Common myeloid progenitor, CD34-positive (primary cell): ENCODE measurements around the gene NEUROG2.
"Not testable (repeated sequence)": the region's sequence is repeated elsewhere in the genome, so short reads cannot be mapped to it uniquely, and the experiment has no call there.

Experiments used
- CTCF ChIA-PET: fragments of 350-600 bp; sonication (Branson Sonifier 250); formaldehyde crosslinking; loops from one replicate; lab custom pipeline; 2021; ENCODE audit warnings: antibody characterized with exemption; lab: Charles Lee
- POLR2A ChIA-PET: fragments of 350-600 bp; sonication (Branson Sonifier 250); formaldehyde crosslinking; loops from one replicate; lab custom pipeline; 2021; ENCODE audit warnings: antibody characterized with exemption; lab: Charles Lee
- DNase-seq, 3 donors: peaks; one replicate each; pipeline versions ENCODE4 v3.0.0 to v3.0.0-alpha.2; 2013
- H3K27ac ChIP-seq, 2 experiments: 1 replicate in 1 of 2; 2 replicates in 1 of 2; pipeline ENCODE4 v1.7.0; 2013; ENCODE audit warnings: inconsistent platforms in 2 of 2, low read length in 2 of 2, mild to moderate bottlenecking in 2 of 2, low read depth in 1 of 2, moderate library complexity in 1 of 2; ENCODE audit not compliant: severe bottlenecking in 2 of 2, insufficient read depth in 1 of 2, poor library complexity in 1 of 2
- H3K27me3 ChIP-seq, 5 experiments: replicated peaks in 2 of 5; 1 replicate in 3 of 5; 2 replicates in 2 of 5; pipeline versions ENCODE4 v1.6.1 to v1.7.0; 2013; ENCODE audit warnings: low read length in 4 of 5, mild to moderate bottlenecking in 2 of 5, moderate library complexity in 2 of 5, inconsistent platforms in 1 of 5; ENCODE audit not compliant: insufficient read depth in 5 of 5, control insufficient read depth in 4 of 5
- H3K36me3 ChIP-seq, 4 experiments: 1 replicate in 2 of 4; 2 replicates in 2 of 4; pipeline versions ENCODE4 v1.6.1 to v1.7.0; 2013; ENCODE audit warnings: low read length in 3 of 4, control low read depth in 1 of 4, mild to moderate bottlenecking in 1 of 4; ENCODE audit not compliant: control insufficient read depth in 4 of 4, insufficient read depth in 4 of 4
- H3K4me1 ChIP-seq, 4 experiments: 1 replicate in 3 of 4; 2 replicates in 1 of 4; pipeline versions ENCODE4 v1.6.1 to v1.7.1; 2013; ENCODE audit warnings: low read length in 3 of 4, mild to moderate bottlenecking in 3 of 4, control low read depth in 1 of 4, inconsistent platforms in 1 of 4, moderate library complexity in 1 of 4; ENCODE audit not compliant: control insufficient read depth in 4 of 4, insufficient read depth in 4 of 4; ENCODE audit errors: control extremely low read depth in 1 of 4
- H3K4me3 ChIP-seq, 7 experiments: 1 replicate in 4 of 7; 2 replicates in 3 of 7; pipeline versions ENCODE4 v1.5.1 to v1.7.0; 2013; ENCODE audit warnings: mild to moderate bottlenecking in 7 of 7, low read length in 6 of 7, moderate library complexity in 6 of 7, inconsistent platforms in 2 of 7, low read depth in 2 of 7, control low read depth in 1 of 7; ENCODE audit not compliant: insufficient read depth in 4 of 7, control insufficient read depth in 1 of 7; ENCODE audit errors: extremely low read depth in 1 of 7
- H3K9me3 ChIP-seq, 5 experiments: 1 replicate in 4 of 5; 2 replicates in 1 of 5; pipeline versions ENCODE4 v1.6.1 to v1.7.1; 2013; ENCODE audit warnings: low read length in 4 of 5, mild to moderate bottlenecking in 2 of 5, inconsistent platforms in 1 of 5, low read depth in 1 of 5, moderate library complexity in 1 of 5; ENCODE audit not compliant: control insufficient read depth in 4 of 5, insufficient read depth in 2 of 5; ENCODE audit errors: control extremely low read depth in 1 of 5
- WGBS: methylation state at CpG from one replicate; pipeline ENCODE4 v1.1.5; 2013; ENCODE audit not compliant: insufficient coverage; 5-methylcytosine and 5-hydroxymethylcytosine counted together

The NEUROG2 gene

DNA sequence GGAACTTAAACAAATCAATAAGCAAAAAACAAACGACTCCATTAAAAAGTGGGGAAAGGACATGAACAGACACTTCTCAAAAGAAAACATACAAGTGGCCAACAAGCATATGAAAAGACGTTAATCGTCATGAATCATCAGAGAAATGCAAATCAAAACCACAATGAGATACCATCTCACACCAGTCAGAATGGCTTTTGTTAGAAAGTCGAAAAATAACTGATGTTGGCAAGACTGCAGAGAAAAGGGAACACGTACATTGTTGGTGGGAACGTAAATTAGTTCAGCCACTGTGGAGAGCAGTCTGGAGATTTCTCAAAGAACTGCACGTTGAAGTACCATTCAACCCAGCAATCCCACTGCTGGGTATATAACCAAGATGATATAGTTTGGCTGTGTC is 23.7 kb downstream of the NEUROG2 start:
- POLR2A ChIA-PET = no interaction called here
- no peak for DNase-seq
- no peaks in the 10 kb centered on the region for H3K4me1 ChIP-seq
- no peaks in the 10 kb centered on the region for H3K36me3 ChIP-seq
- peaks cover 0 to 4% (median 0%) of the 10 kb centered on the region in 5 experiments for H3K27me3 ChIP-seq
- CTCF ChIA-PET = no interaction called here
- no peak overlapping the region for H3K4me3 ChIP-seq
- 100% methylated on average over 1 of the region's 7 CpGs for WGBS
- H3K27ac ChIP-seq = no peak overlapping the region
- H3K9me3 ChIP-seq = peaks cover 0 to 11% (median 4%) of the 10 kb centered on the region in 5 experiments

- H3K36me3 ChIP-seq, H3K4me3 ChIP-seq, H3K27ac ChIP-seq, H3K27me3 ChIP-seq, H3K4me1 ChIP-seq, DNase-seq, POLR2A ChIA-PET: not testable (repeated sequence)
- peaks cover 0 to 11% (median 4%) of the 10 kb centered on the region in 5 experiments for H3K9me3 ChIP-seq
- 94% methylated on average over 3 of the region's 3 CpGs for WGBS
- CTCF ChIA-PET = interaction anchor here (1.2 kb wide), 1 partner anchor 37 kb away, joined by 3 read pairs; no protein-coding TSS in a partner anchor
Measured at GRCh38 chr4:112490808-112491207, 25.2 kb downstream of the NEUROG2 start.

DNA sequence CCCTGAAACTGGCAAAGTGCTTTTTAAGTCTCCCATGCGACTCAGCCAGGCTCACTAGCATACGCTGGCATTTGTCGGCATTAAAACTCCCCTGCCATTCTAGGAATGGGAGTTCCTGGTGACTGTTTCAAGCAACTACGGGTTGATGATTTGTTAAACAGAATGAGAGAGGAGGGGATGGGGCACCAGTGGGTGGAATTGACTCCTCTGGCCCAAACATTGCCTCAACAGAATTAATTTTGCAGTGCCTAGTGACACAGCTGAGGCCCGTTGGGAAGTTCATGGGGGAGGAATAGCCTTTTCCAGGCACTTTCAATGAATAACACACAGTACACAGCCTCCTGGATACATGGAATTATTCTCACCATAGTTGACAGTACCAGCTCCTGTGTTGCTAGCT is 30.1 kb downstream of the NEUROG2 start:
- POLR2A ChIA-PET = no interaction called here
- no peak overlapping the region for H3K27ac ChIP-seq
- H3K4me3 ChIP-seq = no peak overlapping the region
- H3K4me1 ChIP-seq = no peaks in the 10 kb centered on the region
- WGBS = 76% methylated on average over 4 of the region's 5 CpGs
- no peaks in the 10 kb centered on the region for H3K36me3 ChIP-seq
- CTCF ChIA-PET = no interaction called here
- DNase-seq = no peak
- peaks cover 0 to 17% (median 5%) of the 10 kb centered on the region in 5 experiments for H3K9me3 ChIP-seq
- peaks cover 0 to 3% (median 3%) of the 10 kb centered on the region in 5 experiments for H3K27me3 ChIP-seq

- Histone ChIP-seq H3K4me1 (no peaks in the 10 kb centered on the region), H3K4me3 (no peak overlapping the region), H3K27me3 (no peaks in the 10 kb centered on the region), H3K9me3 (peaks cover 0 to 3% (median 0%) of the 10 kb centered on the region in 5 experiments), H3K27ac (no peak overlapping the region), H3K36me3 (no peaks in the 10 kb centered on the region)
- CTCF ChIA-PET = no interaction called here
- no CpG with 5 or more reads among the region's 2 CpGs for WGBS
- no peak for DNase-seq
- POLR2A ChIA-PET = no interaction called here
Measured at GRCh38 chr4:112473985-112474384, 42.0 kb downstream of the NEUROG2 start.

GRCh38 chr4:112472318-112472717 is 43.7 kb downstream of the NEUROG2 start:
- H3K4me1 ChIP-seq = no peaks in the 10 kb centered on the region
- H3K36me3 ChIP-seq = no peaks in the 10 kb centered on the region
- H3K27me3 ChIP-seq = no peaks in the 10 kb centered on the region
- peaks cover 0 to 3% (median 0%) of the 10 kb centered on the region in 5 experiments for H3K9me3 ChIP-seq
- H3K27ac ChIP-seq = no peak overlapping the region
- POLR2A ChIA-PET = no interaction called here
- no peak for DNase-seq
- CTCF ChIA-PET = no interaction called here
- H3K4me3 ChIP-seq = no peak overlapping the region
